Measurements from ENCODE around the gene DCXR. TPM values are rescaled to one million over a fixed set of nuclear protein-coding genes. Genes with fewer than 3 reads are reported as not detected.

Gene DCXR
- total RNA-seq, 4 donors from 2014 or later = 130 to 296 (median 223) TPM

DNA sequence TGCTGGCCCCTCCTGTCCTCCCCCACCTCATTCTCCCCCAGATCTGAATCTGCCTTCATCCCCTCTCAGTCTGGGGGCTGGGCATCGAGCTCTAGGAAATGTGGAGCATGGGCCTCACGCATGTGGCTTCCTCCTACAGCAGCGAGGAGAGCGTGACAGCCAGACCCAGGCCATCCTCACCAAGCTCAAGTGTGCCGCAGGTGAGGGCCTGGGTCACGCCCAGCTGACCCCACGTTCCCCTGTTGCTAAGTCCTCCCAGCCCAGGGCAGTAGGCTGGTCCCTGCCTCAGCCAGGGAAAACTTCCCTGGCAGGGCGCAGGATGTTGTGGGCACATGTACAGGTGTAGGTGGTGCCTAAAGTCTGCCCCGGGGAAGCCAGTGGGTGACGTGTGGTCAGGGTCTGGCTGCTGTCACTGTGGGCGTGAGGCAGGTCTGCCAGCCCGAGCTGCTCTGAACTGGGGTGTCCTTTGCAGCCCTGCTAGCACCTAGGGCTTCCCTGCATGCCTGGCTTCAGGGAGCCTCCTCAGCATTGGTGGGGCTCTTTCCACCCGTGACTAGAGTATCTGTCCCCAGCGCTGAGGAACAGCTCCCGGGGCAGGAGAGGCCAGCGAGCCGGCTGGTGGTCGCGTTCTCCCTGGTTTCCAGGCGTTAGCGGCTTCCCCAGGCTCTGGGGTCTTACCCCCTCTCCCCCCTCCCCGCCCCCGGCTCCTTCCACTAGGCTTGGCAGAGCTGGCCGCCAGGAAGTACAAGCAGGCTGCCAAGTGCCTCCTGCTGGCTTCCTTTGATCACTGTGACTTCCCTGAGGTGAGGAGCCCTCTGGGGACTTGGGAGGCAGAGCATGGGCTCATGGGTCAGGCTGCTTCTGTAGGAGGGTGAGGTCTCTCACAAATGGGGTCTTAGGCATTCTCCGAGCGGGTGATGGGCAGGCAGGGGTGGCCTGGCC is 17.8 kb upstream of the DCXR start:
- no peak for ATAC-seq
- TF ChIP-seq, protein P1, sequence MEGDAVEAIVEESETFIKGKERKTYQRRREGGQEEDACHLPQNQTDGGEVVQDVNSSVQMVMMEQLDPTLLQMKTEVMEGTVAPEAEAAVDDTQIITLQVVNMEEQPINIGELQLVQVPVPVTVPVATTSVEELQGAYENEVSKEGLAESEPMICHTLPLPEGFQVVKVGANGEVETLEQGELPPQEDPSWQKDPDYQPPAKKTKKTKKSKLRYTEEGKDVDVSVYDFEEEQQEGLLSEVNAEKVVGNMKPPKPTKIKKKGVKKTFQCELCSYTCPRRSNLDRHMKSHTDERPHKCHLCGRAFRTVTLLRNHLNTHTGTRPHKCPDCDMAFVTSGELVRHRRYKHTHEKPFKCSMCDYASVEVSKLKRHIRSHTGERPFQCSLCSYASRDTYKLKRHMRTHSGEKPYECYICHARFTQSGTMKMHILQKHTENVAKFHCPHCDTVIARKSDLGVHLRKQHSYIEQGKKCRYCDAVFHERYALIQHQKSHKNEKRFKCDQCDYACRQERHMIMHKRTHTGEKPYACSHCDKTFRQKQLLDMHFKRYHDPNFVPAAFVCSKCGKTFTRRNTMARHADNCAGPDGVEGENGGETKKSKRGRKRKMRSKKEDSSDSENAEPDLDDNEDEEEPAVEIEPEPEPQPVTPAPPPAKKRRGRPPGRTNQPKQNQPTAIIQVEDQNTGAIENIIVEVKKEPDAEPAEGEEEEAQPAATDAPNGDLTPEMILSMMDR (IDR thresholded peaks at IDR 0.05 in 4 of 5, conservative IDR thresholded peaks at IDR 0.05 in 1 of 5) = no peak
- TF ChIP-seq POLR2A (IDR thresholded peaks at IDR 0.05) = no peak
- peaks cover 17 to 24% of the 10 kb centered on the region in 2 donors for H3K4me1 ChIP-seq
- no peak for DNase-seq
- no peaks in the 10 kb centered on the region for H3K9me3 ChIP-seq
- intact Hi-C loops (cut with DNase I; ENCODE audit: low total_unique reads) (no loop called here), in situ Hi-C loops (cut with MboI; ENCODE audit: low sequenced_read_pairs in 4 of 4) (no loop called here)
- no peak overlapping the region for H3K27ac ChIP-seq
- peaks cover 0 to 66% of the 10 kb centered on the region in 2 donors for H3K36me3 ChIP-seq
- H3K4me3 ChIP-seq = no peak overlapping the region
- H3K27me3 ChIP-seq = no peaks in the 10 kb centered on the region

DNA sequence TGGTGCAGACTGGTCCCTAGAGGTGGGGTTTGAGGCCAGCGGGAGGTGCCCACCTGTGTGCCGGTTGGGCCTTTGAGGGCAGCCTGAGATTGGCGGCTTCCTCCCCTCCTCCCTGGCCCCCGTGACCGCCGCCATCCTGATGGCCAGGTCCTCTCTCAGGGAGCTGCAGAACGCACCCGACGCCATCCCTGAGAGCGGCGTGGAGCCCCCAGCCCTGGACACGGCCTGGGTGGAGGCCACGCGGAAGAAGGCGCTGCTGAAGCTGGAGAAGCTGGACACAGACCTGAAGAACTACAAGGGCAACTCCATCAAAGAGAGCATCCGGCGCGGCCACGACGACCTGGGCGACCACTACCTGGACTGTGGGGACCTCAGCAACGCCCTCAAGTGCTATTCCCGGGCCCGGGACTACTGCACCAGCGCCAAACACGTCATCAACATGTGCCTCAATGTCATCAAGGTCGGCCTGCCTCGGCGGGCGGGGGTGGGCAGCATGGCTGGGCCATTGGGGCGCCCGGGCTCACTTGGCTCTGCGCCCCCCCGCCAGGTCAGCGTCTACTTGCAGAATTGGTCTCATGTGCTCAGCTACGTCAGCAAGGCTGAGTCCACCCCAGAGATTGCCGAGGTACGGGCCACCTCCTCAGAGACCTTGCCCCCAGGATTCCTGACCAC is 17.0 kb upstream of the DCXR start:
- no peaks in the 10 kb centered on the region for H3K9me3 ChIP-seq
- DNase-seq (no peak), ATAC-seq (no peak)
- peaks cover 22 to 29% of the 10 kb centered on the region in 2 donors for H3K4me1 ChIP-seq
- H3K27ac ChIP-seq = no peak overlapping the region
- no peak overlapping the region for H3K4me3 ChIP-seq
- H3K36me3 ChIP-seq = peaks cover 0 to 66% of the 10 kb centered on the region in 2 donors
- no peaks in the 10 kb centered on the region for H3K27me3 ChIP-seq
- in situ Hi-C loops (cut with MboI; ENCODE audit: low sequenced_read_pairs in 4 of 4) (no loop called here), intact Hi-C loops (cut with DNase I; ENCODE audit: low total_unique reads) (loop anchor here (5.0 kb wide), 1 partner anchor 43 kb away; the partner anchor contains the start of gene FASN)
- TF ChIP-seq, protein P1 (IDR thresholded peaks at IDR 0.05 in 4 of 5, conservative IDR thresholded peaks at IDR 0.05 in 1 of 5) = no peak
- TF ChIP-seq POLR2A (IDR thresholded peaks at IDR 0.05) = no peak

DNA sequence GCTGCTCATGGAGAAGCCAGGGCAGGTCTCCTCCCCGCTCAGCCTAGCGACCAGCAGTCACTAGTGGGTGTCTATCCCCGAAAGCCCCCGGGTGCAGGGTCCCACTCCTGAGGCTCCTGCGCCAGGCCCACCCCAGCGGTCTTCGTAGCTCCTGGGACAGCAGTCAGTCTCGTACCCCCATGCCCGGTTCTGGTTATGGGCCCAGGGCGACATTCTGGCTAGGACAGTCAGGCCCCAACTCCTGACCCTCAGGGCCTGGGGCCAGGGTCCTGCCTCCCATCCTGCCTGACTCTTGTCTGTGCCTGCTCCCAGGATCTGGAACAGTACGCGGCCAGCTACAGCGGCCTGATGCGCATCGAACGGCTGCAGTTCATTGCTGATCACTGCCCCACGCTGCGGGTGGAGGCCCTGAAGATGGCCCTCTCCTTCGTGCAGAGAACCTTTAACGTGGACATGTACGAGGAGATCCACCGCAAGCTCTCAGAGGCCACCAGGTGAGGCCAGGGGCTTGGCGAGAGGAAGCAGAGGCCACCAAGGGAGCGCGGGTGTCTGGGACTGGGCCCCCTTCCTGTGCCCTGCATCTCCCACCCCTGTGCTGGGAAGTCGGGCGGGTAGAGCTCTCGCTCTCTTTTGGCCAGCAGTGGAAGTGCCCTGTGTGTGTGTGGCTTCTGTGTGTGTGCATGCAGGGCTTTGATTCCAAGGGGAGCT is 16.2 kb upstream of the DCXR start:
- Histone ChIP-seq H3K4me1 (peaks cover 22 to 29% of the 10 kb centered on the region in 2 donors), H3K27ac (no peak overlapping the region), H3K4me3 (peak overlapping the region in 1 of 4 donors; percentile 66), H3K9me3 (no peaks in the 10 kb centered on the region), H3K36me3 (peaks cover 0 to 67% of the 10 kb centered on the region in 2 donors), H3K27me3 (no peaks in the 10 kb centered on the region)
- ATAC-seq = no peak
- intact Hi-C loops (cut with DNase I; ENCODE audit: low total_unique reads) = loop anchor here (5.0 kb wide), 1 partner anchor 44 kb away; the partner anchor contains the start of gene FASN
- no peak for DNase-seq
- in situ Hi-C loops (cut with MboI; ENCODE audit: low sequenced_read_pairs in 4 of 4) = no loop called here
- no peak for TF ChIP-seq POLR2A (IDR thresholded peaks at IDR 0.05)
- TF ChIP-seq, protein P1 (IDR thresholded peaks at IDR 0.05 in 4 of 5, conservative IDR thresholded peaks at IDR 0.05 in 1 of 5) = no peak

DNA sequence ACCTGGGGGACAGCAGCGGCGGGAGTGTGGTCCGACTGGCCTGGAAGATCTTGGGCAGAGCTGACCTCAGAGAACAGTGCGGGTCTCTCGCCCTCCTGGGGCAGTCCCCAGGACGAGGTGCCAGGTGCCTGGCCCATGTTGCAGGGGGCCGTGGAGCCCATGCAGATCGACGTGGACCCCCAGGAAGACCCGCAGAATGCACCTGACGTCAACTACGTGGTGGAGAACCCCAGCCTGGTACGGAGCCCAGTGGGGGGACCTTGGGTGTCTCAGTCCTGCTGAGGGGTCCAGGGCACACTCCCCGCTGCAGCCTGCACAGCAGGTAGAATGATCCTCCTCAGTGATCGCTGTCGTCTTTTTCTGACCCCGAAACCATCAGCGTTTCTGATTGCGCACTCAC is 15.6 kb upstream of the DCXR start:
- no peak for DNase-seq

More for the DNA sequence above, 15.6 kb upstream of the DCXR start:
- Histone ChIP-seq H3K4me1 (peaks cover 22 to 29% of the 10 kb centered on the region in 2 donors), H3K4me3 (peak overlapping the region; percentile 64 to 74 (median 70)), H3K27me3 (no peaks in the 10 kb centered on the region), H3K9me3 (no peaks in the 10 kb centered on the region), H3K36me3 (peaks cover 0 to 67% of the 10 kb centered on the region in 2 donors), H3K27ac (no peak overlapping the region)
- TF ChIP-seq POLR2A (IDR thresholded peaks at IDR 0.05) = no peak
- TF ChIP-seq, protein P1 (IDR thresholded peaks at IDR 0.05 in 4 of 5, conservative IDR thresholded peaks at IDR 0.05 in 1 of 5) = no peak
- intact Hi-C loops (cut with DNase I; ENCODE audit: low total_unique reads) (loop anchor here (5.0 kb wide), 1 partner anchor 44 kb away; the partner anchor contains the start of gene FASN), in situ Hi-C loops (cut with MboI; ENCODE audit: low sequenced_read_pairs in 4 of 4) (no loop called here)
- ATAC-seq = no peak

Measured in gastrocnemius medialis (tissue), 4 donors.